Hippocampal formation (tissue), 2 donors: ENCODE measurements around the gene USP30.
A peak's percentile ranks its signal among the peaks of the same experiment; 100 is the strongest.

Experiments
- DNase-seq, 2 donors: peaks; one replicate each; lab custom pipeline; 2025; lab: John Stamatoyannopoulos, UW

The USP30 gene

GRCh38 chr12:109097435-109098182 is 45.2 kb downstream of the USP30 start, which contains the start of gene UNG:
Gene UNG (plus strand): TSS chr12:109097597. CDS start chr12:109097680, 83 bp downstream.
- peak; percentile 94 to 97 for DNase-seq

DNA sequence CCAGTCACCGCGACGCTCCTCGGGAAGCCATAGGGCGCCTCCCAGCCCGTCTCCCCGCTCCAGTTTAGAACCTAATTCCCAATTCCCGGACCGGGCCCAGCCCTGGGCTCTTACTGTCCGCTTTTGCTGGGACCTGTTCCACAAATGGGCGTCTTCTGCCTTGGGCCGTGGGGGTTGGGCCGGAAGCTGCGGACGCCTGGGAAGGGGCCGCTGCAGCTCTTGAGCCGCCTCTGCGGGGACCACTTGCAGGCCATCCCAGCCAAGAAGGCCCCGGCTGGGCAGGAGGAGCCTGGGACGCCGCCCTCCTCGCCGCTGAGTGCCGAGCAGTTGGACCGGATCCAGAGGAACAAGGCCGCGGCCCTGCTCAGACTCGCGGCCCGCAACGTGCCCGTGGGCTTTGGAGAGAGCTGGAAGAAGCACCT is 45.8 kb downstream of the USP30 start:
- DNase-seq, result no peak

DNA sequence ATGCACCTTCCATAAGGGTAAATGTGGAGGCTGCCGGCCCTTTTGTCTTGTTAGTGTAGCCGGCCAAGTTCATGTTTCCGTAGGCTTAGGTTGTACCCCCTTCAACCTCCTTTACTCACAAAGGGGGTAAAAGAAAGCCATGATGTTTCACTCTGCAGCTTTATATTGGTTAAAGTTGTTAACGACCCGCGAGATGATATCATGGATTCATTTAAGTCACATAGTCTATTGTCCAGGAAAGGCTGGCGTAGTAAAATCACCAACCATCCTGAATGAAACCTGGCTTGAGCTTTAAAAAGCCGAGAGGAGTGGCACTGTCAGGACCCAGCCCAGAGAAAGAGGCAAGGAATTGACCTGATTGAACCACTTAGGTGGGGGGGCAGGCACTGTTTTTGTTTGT is 46.3 kb downstream of the USP30 start:
- no peak for DNase-seq

- no peak for DNase-seq
These were observed 47.1 kb downstream of the USP30 start for GRCh38 chr12:109099431-109100020.

DNA sequence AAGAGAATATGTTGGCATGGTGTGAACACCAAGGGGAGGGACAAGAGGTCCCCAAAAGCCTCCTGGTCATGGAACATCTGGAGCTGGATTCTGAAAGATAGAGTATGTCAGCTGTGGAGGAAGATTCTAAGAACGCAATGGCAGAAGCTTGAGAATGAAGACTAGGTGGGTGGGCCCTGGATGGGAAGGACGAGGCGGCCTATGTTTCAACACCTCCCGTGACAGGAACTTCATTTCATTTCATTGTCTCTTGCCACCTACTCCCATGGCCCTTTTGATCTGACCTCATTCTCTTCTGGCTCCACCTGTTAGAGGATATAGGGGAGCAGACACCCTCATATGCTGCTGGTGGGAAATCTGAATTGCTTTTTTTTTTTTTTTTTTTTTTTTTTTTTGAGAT is 48.4 kb downstream of the USP30 start:
- DNase-seq, result no peak

DNA sequence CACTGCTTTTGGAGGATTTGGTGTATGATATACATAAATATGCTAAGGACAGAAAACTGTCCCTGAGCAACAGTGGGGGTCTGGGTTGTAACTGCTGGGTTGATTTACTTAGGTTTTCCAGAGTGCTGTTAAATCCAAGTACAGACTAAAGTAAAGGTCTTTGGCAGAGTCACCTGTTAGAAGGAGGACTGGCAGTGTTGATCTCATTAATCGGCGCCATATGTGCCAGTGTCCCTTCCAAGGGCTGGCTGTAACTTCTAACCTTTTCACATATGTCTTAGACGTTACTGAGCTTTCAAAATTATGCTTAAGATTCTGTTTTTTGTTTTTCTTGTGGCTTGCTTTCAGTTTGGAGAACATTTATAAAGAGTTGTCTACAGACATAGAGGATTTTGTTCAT is 50.1 kb downstream of the USP30 start:
- DNase-seq, result no peak

- DNase-seq, result no peak
These were observed 52.8 kb downstream of the USP30 start for GRCh38 chr12:109105176-109105575.

GRCh38 chr12:109109746-109110350 is 57.5 kb downstream of the USP30 start:
- no peak for DNase-seq

DNA sequence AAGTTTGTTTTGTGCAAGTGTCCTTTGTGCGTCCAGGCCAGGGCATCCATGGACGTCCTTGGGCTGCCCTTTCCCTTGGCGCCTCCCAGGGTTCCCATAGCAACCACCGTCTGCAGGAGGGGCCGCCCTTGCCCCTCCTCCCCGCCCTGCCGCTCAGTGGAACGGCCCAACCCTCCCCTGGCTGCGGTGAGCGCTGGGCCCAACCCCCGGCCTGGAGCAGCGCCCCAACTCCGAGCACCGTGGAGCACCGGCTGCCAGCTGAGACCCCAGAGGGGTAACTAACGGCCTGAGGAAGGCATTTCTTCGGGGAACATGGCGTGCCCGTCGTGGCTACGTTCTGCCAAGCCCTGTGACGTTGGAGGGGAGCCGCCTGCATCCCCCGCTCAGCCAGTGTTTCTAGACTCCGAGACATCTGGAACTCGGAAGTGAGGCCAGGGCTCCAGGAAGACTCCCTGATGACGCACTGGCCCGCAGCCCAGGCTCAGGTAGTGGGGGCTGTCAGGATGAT is 58.7 kb downstream of the USP30 start:
- peak; percentile 83 to 86 for DNase-seq

DNA sequence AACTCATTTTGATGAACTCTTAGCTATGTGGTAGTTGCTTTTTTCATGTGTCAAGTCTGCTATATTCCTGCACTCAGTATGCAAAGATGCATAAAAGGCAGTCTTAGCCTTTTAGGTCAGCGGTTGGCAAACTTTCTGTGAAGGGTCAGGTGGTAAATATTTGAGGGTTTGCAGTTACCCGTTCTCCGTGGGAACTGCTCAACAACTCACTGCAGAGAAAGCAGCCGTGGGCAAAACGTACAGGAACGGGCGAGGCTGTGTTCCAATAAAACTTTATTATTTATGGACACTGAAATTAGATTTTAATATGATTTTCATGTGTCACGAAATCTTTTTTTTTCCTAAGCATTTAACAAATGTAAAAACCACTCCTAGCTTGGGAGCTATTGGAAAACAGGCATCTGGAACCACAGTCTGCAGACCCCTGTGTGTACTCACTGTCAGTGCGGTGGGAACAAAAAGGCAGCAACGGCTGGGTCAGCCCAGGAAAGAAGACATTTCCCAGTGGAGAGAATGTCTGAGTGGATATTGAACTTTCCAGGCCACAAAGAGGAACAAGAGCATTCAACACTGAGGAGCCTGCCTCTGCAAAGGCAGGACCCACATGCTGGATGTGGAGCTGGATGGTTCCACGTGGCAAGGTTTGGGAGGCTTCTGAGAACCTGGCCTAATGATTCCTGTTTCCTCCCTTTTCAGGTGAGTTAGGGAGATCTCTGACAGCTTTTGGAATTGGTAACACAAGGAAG is 60.5 kb downstream of the USP30 start:
- no peak for DNase-seq

DNA sequence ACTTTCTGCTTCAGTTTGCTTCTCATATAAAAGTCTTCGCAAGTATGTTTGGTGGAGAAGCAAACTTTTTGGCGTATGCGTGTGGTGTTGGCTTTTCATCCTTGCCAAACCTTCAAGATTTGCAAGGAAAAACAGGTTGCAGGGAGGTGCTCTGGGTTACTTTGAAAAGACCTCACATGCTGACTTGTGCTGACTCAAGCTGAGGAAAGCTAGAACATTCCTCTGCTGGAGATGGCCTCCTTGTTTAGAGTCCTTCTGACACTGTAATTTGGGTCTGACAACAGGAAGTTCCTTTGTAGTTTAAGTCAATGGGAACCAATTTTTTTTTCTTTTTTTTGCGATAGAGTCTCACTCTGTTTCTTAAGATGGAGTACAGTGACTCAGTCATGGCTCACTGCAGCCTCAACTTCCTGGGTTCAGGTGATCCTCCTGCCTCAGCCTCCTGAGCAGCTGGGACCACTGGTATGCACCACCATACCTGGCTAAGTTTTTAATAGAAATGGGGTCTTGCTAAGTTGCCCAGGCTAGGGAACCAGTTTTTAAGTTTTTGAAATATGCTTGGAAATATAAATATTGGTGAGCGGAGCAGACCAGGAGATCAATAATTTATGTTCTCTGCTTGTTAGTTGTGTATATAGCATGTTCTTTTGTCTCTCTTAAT is 61.4 kb downstream of the USP30 start:
- no peak for DNase-seq

DNA sequence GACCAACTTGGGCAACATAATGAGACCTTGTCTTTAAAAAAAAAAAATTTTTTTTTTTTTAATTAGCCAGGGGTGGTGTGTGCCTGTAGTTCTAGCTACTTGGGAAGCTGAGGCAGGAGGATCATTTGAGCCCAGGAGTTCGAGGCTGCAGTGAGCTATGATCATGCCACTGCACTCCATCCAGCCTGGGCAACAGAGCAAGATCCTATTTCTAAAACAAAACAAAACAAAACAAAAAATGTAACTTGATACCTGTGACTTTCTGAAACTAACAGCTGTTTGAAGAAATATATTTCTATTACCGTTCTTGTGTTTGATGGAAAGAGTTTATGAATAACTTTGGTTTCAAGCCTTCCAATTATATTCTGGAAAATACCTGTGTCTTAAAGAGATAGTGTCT is 62.3 kb downstream of the USP30 start:
- no peak for DNase-seq

DNA sequence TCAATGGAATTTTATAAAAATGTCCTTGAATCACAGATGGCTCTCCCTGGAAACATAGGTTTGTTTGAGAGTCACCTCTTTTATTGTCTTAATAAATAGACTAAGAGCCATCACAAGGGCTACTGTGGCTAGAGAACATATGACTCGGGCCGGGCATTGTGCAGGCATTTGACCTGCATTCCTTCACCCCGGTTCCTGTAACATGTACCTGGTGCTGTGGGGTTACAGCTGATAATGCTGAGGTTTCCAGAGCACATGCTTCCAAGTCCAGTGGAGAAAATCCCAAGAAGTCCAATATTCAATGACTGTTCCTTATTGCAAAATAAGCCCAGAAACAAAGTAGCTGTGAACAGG is 63.0 kb downstream of the USP30 start:
- DNase-seq, result no peak

DNA sequence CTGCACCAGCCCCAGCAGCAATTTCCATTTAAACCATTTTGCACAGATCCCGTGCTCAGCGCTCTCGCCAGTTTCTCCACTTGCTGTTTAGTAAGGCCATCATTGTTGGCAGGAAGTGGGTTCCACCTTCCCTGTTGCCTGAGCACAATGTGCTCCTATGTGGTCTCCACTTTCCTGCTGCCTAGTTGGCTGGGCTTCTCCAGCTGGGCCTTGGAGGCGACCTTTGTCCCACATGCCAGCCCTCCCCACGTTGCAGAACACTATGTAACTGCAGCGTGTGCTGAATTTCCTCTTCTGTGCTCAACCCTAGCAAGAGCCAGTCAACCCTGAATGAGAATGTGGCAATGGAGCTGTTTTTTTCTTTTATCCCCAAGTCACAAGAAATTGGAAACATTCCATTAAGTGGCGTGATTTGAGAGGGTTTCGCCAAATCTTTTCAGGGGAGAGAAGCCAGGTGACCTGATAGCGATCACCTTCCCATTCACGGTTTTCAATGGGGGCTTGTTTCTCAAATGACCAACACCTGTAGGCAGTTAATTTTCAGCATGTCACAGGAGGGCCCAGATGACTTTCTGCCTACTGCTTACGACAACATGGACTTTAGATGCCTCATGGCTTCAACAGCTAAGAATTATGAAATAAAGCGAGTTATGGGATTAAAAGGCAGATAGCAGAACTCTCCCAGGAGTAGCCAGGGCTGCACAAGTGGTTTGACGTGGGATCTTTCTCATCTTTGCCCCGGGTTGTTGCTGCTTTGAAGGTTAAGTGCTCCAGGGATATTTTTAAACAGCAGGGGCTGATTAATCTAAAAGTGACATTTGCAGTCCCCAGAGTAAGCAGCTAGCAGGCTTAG is 63.6 kb downstream of the USP30 start, which contains the start of gene ACACB:
ACACB (plus strand) TSS at position 830 of the 853 bp plus-strand sequence. CDS start 22,819 bp downstream, outside the sequence.
- peak; percentile 55 to 88 for DNase-seq

- DNase-seq, result no peak
These were observed 64.2 kb downstream of the USP30 start for GRCh38 chr12:109116611-109116949.

DNA sequence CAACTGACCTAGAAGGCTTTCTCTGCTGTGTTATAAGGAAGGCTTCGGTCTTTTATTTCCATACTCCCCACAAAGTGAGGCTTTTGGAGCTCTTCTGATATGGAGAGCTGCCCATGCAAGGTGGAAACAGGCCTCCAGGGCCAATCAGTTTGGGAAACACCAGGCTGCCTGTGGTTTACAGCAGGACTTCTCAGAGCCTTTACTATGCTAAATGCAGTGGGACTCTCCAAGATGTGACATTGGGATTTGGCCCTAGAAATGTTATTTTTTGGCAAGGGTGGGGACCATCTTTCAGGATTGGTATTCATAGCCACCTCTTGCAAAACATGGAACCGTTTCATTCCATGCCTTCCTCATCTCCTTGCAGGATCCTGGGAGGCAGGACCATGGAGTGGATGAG is 67.7 kb downstream of the USP30 start:
- DNase-seq, result no peak

DNA sequence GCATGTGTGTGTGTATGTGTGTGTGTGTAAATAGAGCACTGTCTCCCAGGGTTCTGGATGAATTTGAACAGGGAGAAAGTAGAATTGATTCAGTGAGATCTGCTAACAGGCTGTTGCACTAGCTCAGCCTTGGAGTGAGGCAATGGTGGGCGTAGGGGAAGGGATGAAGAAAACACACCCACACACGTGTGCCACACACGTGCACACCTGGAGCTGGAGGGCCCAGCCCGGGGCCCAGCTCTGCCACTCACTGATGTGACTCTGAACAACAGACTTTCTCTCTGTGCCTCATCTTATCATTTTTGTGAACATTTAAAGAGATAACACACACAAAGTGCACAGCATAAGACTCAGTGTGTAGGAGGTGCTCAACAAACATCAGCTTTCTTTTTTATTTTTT is 68.2 kb downstream of the USP30 start:
- no peak for DNase-seq

- DNase-seq, result no peak
These were observed 69.0 kb downstream of the USP30 start for GRCh38 chr12:109121346-109121880.

- no peak for DNase-seq
These were observed 72.7 kb downstream of the USP30 start for GRCh38 chr12:109124878-109125648.

DNA sequence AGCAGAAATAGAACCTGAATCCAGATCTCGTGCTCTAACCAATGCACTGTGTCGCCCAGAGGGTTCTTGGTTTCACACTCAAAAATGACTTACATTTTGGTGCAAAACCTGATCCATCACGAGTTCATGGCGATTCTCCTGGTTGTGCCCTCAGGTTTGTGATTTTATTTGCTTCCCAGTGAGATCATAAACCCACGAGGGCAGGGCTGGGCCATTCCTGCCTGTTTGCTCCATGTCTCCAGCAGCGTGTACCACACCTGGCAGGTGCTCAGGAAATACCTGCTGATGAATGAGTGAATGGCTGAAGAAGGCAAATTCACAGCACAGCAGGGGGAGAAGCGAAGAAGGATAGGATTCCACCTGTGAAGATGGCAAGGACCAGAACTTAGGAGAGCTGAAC is 73.4 kb downstream of the USP30 start:
- no peak for DNase-seq
